Parathyroid adenoma (tissue), 2 donors: ENCODE results near the gene NTN3.
"Not testable (repeated sequence)": the region's sequence is repeated elsewhere in the genome, so short reads cannot be mapped to it uniquely, and the experiment has no call there.

ENCODE experiments used
- H2AFZ ChIP-seq: fragments of 300-600 bp; sonication (generic); one replicate; pipeline ENCODE4 v1.7.0; 2017; ENCODE audit warnings: antibody characterized with exemption, mild to moderate bottlenecking
- H3K27ac ChIP-seq: fragments of 300-600 bp; sonication (generic); one replicate; pipeline ENCODE4 v1.7.0; 2017
- H3K27me3 ChIP-seq: fragments of 300-600 bp; sonication (generic); one replicate; pipeline ENCODE4 v1.7.0; 2017; ENCODE audit warnings: low read length; ENCODE audit not compliant: control insufficient read depth, insufficient read depth
- H3K36me3 ChIP-seq: fragments of 300-600 bp; sonication (generic); one replicate; pipeline ENCODE4 v1.7.0; 2017; ENCODE audit warnings: low read length; ENCODE audit not compliant: control insufficient read depth, insufficient read depth
- H3K4me1 ChIP-seq: fragments of 300-600 bp; sonication (generic); one replicate; pipeline ENCODE4 v1.7.0; 2017; ENCODE audit warnings: control low read depth
- H3K4me2 ChIP-seq: fragments of 300-600 bp; sonication (generic); one replicate; pipeline ENCODE4 v1.7.0; 2017; ENCODE audit warnings: low read length
- H3K4me3 ChIP-seq: fragments of 300-600 bp; sonication (generic); one replicate; pipeline ENCODE4 v1.7.0; 2017; ENCODE audit warnings: low read depth, low read length
- H3K79me2 ChIP-seq: fragments of 300-600 bp; sonication (generic); one replicate; pipeline ENCODE4 v1.7.0; 2017; ENCODE audit warnings: control low read depth
- H3K9ac ChIP-seq: fragments of 300-600 bp; sonication (generic); one replicate; pipeline ENCODE4 v1.7.0; 2017; ENCODE audit warnings: mild to moderate bottlenecking
- H3K9me3 ChIP-seq: fragments of 300-600 bp; sonication (generic); one replicate; pipeline ENCODE4 v1.7.0; 2017; ENCODE audit warnings: low read length; ENCODE audit not compliant: control insufficient read depth
- TF ChIP-seq, protein P1 (sequence below): fragments of 300-600 bp; sonication (generic); IDR thresholded peaks from one replicate; pipeline ENCODE4 v1.7.0; 2017; ENCODE audit warnings: antibody characterized with exemption, mild to moderate bottlenecking
- donor health status: primary hyperparathyroidism.

The NTN3 gene

GRCh38 chr16:2429034-2429770 lies 41.9 kb upstream of the NTN3 start, which contains the start of gene CCNF:
TSS of gene CCNF (plus strand) at chr16:2429447. CDS start at chr16:2429482, 35 bp downstream.
- Histone ChIP-seq H2AFZ (peak within 1 kb of the TSS; percentile 100), H3K27ac (peak within 1 kb of the TSS; percentile 62), H3K79me2 (no peaks in the 10 kb centered on the region), H3K36me3 (no peaks in the 10 kb centered on the region), H3K4me1 (peaks cover 10% of the 10 kb centered on the region), H3K4me3 (peak within 1 kb of the TSS; percentile 84), H3K9me3 (no peaks in the 10 kb centered on the region), H3K9ac (peak within 1 kb of the TSS; percentile 35), H3K27me3 (no peaks in the 10 kb centered on the region), H3K4me2 (peak within 1 kb of the TSS; percentile 94)
- TF ChIP-seq, protein P1, sequence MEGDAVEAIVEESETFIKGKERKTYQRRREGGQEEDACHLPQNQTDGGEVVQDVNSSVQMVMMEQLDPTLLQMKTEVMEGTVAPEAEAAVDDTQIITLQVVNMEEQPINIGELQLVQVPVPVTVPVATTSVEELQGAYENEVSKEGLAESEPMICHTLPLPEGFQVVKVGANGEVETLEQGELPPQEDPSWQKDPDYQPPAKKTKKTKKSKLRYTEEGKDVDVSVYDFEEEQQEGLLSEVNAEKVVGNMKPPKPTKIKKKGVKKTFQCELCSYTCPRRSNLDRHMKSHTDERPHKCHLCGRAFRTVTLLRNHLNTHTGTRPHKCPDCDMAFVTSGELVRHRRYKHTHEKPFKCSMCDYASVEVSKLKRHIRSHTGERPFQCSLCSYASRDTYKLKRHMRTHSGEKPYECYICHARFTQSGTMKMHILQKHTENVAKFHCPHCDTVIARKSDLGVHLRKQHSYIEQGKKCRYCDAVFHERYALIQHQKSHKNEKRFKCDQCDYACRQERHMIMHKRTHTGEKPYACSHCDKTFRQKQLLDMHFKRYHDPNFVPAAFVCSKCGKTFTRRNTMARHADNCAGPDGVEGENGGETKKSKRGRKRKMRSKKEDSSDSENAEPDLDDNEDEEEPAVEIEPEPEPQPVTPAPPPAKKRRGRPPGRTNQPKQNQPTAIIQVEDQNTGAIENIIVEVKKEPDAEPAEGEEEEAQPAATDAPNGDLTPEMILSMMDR = peak; percentile 7

- Histone ChIP-seq H3K27ac (no peak overlapping the region), H3K9me3 (no peaks in the 10 kb centered on the region), H3K4me3 (peak overlapping the region; percentile 80), H3K4me1 (peaks cover 10% of the 10 kb centered on the region), H3K9ac (peak overlapping the region; percentile 35), H3K27me3 (no peaks in the 10 kb centered on the region), H3K4me2 (peak overlapping the region; percentile 92), H3K79me2 (no peaks in the 10 kb centered on the region), H2AFZ (peak overlapping the region; percentile 94), H3K36me3 (no peaks in the 10 kb centered on the region)
- TF ChIP-seq, protein P1 = no peak
Observed at GRCh38 chr16:2429771-2430663, 41.1 kb upstream of the NTN3 start.

DNA sequence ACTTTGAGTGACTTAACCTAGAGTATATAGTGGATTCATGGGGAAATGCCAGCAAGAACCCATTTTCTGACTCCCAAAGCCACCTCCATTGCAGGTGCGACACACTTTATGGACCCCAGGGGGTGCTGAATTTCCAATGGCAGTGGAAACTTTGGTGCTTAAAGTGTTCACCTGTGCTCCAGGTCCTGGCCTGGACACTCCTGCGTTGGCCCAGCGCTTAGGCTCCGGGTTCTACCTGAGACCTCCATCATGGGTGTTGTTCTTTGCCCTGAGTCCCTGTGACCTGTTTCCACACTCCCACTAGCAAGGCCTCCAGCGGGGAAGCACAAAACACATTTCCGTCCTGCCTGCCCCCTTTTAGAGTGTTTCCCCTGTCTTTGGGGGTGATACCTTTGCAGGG lies 38.8 kb upstream of the NTN3 start:
- TF ChIP-seq, protein P1 = no peak
- no peaks in the 10 kb centered on the region for H3K9me3 ChIP-seq
- H3K79me2 ChIP-seq = no peaks in the 10 kb centered on the region
- H3K36me3 ChIP-seq = no peaks in the 10 kb centered on the region
- no peak overlapping the region for H3K4me3 ChIP-seq
- no peak overlapping the region for H2AFZ ChIP-seq
- no peak overlapping the region for H3K9ac ChIP-seq
- H3K27ac ChIP-seq = no peak overlapping the region
- H3K4me1 ChIP-seq = peaks cover 10% of the 10 kb centered on the region
- no peak overlapping the region for H3K4me2 ChIP-seq
- no peaks in the 10 kb centered on the region for H3K27me3 ChIP-seq

DNA sequence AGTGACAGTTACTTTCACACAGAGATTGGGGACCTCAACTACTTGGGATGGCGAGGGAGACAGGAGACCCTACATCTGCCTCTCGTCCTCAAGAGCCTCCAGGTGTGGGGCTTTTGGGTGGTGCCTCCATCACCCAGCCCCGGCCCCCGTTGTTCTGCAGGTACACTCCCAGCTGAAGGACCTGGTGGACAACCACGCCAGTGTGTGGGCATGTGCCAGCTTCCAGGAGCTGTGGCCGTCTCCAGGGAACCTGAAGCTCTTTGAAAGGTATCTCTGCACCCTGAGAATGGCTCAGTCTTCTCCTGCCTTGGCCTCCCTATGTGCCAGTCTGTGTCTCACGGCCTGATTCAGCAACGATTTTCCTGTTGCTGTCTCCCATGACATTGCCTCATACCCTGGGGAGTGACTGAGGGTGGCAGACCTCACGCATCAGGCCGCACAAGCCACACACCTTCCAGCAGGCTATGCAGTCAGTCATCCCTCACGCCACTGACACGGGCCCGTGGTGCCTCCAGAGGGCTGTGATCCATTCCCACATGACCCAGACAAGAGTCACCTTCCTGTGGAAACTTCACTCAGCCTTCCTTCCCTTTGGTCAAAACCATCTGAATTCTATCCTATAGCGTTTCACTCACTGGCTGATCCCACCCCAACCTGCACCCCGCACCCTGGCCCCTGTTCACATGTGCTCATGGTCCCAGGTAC lies 38.1 kb upstream of the NTN3 start:
- no peaks in the 10 kb centered on the region for H3K79me2 ChIP-seq
- no peak overlapping the region for H3K27ac ChIP-seq
- no peaks in the 10 kb centered on the region for H3K27me3 ChIP-seq
- H3K36me3 ChIP-seq = no peaks in the 10 kb centered on the region
- H3K4me1 ChIP-seq = peaks cover 10% of the 10 kb centered on the region
- no peak overlapping the region for H3K4me3 ChIP-seq
- H3K4me2 ChIP-seq = no peak overlapping the region
- no peak overlapping the region for H3K9ac ChIP-seq
- no peaks in the 10 kb centered on the region for H3K9me3 ChIP-seq
- TF ChIP-seq, protein P1 = no peak
- no peak overlapping the region for H2AFZ ChIP-seq

DNA sequence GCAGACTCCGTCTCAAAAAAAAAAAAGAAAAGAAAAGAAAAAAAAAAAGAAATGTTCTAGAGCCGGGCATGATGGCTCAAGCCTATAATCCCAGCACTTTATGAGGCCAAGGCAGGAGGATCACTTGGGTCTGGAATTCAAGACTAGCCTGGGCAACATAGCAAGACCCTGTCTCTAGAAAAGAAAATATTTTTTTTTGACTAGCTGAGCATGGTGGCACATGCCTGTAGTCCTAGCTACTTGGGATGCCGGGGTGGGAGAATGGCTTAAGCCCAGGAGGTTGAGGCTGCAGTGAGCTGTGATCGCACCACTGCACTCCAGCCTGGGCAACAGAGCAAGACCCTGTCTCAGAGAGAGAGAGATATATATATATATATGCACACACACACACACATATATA lies 35.9 kb upstream of the NTN3 start:
- H3K79me2 ChIP-seq, H3K9me3 ChIP-seq, H3K4me2 ChIP-seq, H3K27ac ChIP-seq, H3K36me3 ChIP-seq, H3K9ac ChIP-seq, H3K4me3 ChIP-seq, H3K4me1 ChIP-seq, H2AFZ ChIP-seq, H3K27me3 ChIP-seq: not testable (repeated sequence)
